ENCODE data around the gene LRRC3.

The LRRC3 gene

GRCh38 chr21:44420416-44421205 is 34.7 kb upstream of the LRRC3 start:
- DNase-seq (ENCODE audit: low read depth): no peak
- no peak overlapping the region for H3K4me3 ChIP-seq (replicated peaks; ENCODE audit: low read depth, low read length)
- TF ChIP-seq CTCF (IDR thresholded peaks at IDR 0.05; ENCODE audit: low read length, missing control alignments): no peak

- no peak overlapping the region for H3K4me3 ChIP-seq (replicated peaks; ENCODE audit: low read depth, low read length)
- no peak for TF ChIP-seq CTCF (IDR thresholded peaks at IDR 0.05; ENCODE audit: low read length, missing control alignments)
- no peak for DNase-seq (ENCODE audit: low read depth)
Measured at GRCh38 chr21:44421901-44422840, 33.1 kb upstream of the LRRC3 start.

GRCh38 chr21:44423312-44423821 is 31.9 kb upstream of the LRRC3 start:
- no peak for TF ChIP-seq CTCF (IDR thresholded peaks at IDR 0.05; ENCODE audit: low read length, missing control alignments)
- H3K4me3 ChIP-seq (replicated peaks; ENCODE audit: low read depth, low read length): no peak overlapping the region
- no peak for DNase-seq (ENCODE audit: low read depth)

DNA sequence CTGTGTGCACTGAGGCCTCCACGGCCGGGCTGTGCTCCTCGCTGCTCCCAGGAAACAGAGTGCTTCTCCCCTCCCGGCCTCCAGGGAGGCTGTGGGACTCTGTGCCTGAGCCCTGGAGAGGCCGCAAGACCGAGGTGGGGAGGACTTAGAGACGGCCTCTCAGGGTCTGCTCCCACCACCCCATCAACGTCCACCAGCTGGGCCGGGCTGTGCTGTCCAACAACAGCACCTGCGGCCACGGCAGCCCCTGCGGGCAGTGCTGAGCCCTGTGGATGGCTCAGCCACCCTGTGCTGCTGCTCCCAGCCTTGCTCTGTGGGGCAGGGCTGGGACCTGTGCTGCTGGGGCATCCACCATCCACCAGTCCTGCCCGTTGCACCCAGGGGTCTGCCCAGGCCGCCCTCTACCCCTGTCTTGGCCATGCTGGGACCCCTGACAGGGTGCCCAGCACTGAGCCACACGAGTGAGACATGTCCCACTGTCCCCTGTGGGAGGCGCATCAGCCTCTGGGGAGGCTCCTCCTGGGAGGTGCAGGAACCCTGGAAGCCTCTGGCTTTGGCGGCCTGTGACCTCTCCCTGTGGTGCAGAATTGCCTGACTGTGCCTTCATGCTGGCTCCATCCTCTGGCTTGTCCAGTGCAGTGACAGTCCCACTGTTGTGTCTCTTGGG is 31.2 kb upstream of the LRRC3 start:
- no peak for DNase-seq (ENCODE audit: low read depth)
- H3K4me3 ChIP-seq (replicated peaks; ENCODE audit: low read depth, low read length): no peak overlapping the region
- no peak for TF ChIP-seq CTCF (IDR thresholded peaks at IDR 0.05; ENCODE audit: low read length, missing control alignments)

GRCh38 chr21:44424608-44425306 is 30.6 kb upstream of the LRRC3 start:
- no peak overlapping the region for H3K4me3 ChIP-seq (replicated peaks; ENCODE audit: low read depth, low read length)
- no peak for DNase-seq (ENCODE audit: low read depth)
- no peak for TF ChIP-seq CTCF (IDR thresholded peaks at IDR 0.05; ENCODE audit: low read length, missing control alignments)

- no peak for TF ChIP-seq CTCF (IDR thresholded peaks at IDR 0.05; ENCODE audit: low read length, missing control alignments)
- no peak for DNase-seq (ENCODE audit: low read depth)
- H3K4me3 ChIP-seq (replicated peaks; ENCODE audit: low read depth, low read length): no peak overlapping the region
Measured at GRCh38 chr21:44425307-44425894, 29.9 kb upstream of the LRRC3 start.

Measured in fibroblast of pulmonary artery (primary cell).